ENCODE results near the gene OLIG2.

Gene OLIG2

DNA sequence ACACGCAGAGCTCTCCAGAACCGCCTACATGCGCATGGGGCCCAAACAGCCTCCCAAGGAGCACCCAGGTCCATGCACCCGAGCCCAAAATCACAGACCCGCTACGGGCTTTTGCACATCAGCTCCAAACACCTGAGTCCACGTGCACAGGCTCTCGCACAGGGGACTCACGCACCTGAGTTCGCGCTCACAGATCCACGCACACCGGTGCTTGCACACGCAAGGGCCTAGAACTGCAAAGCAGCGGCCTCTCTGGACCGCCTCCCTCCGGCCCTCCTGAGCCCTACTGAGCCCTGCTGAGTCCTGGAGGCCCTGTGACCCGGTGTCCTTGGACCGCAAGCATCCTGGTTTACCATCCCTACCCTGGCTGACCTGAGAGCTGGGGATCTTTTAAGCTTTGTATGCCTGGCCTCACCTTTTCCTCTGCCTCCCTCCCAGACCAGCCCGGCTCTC, 8.3 kb downstream of the OLIG2 start:
- DNase-seq: no peak

- DNase-seq: no peak
These were observed 9.4 kb downstream of the OLIG2 start for GRCh38 chr21:33035147-33035546.

GRCh38 chr21:33036430-33037162, 10.9 kb downstream of the OLIG2 start:
- no peak for DNase-seq

DNA sequence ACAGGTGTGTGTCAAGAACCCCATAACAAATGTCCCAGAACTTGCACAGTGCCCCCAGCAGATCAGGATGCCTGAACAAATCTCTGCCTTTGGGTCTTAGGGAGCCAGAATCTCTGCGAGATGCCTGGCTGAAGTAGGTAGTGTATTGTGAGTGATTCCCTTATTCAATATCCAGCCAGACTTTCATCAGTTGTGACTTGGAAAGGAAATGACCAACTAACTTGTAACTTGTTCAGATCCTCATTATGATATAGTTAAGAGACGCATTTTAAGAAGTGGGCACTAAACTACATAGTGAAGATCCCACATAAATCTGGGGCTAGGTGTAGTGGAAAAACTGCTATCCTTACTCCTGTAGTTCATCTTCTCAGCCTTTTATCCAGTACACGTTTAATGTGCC, 11.8 kb downstream of the OLIG2 start:
- no peak for DNase-seq

GRCh38 chr21:33039536-33039935, 13.8 kb downstream of the OLIG2 start:
- DNase-seq: no peak

DNA sequence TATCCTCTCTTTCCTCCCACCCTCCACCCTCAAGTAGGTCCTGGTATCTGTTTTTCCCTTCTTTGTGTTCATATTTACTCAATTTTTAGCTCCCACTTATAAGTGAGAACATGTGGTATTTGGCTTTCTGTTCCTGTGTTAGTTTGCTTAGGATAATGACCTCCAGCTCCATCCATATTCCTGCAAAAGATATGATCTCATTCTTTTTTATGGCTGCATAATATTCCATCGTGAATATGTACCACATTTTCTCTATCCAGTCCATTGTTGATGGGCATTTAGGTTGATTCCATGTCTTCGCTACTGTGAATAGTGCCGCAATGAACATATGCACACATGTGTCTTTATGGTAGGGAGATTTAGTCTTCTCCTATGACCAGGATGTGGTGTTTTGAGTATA, 14.5 kb downstream of the OLIG2 start:
- DNase-seq: no peak

- DNase-seq: no peak
These were observed 16.2 kb downstream of the OLIG2 start for GRCh38 chr21:33041981-33042380.

DNA sequence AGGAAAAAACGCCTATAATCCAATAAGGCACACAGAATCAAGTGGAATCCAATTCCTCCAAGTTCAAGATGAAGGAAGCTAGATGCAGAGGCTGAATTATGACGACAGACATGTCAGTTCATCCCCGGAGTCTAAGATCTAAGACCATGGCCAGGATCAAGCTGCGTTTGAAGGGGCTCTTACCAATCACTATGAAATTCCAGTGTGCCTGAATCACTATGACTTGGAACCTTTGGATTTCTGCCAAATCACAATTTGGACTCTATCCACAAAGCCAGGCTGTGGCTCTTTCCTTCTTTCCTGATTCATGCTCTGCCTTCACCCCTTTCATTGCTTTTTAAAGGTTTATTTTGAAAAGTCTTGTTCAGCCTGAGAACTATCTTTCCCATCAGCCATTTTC, 17.1 kb downstream of the OLIG2 start:
- no peak for DNase-seq

- no peak for DNase-seq
These were observed 20.7 kb downstream of the OLIG2 start for GRCh38 chr21:33046455-33046854.

DNA sequence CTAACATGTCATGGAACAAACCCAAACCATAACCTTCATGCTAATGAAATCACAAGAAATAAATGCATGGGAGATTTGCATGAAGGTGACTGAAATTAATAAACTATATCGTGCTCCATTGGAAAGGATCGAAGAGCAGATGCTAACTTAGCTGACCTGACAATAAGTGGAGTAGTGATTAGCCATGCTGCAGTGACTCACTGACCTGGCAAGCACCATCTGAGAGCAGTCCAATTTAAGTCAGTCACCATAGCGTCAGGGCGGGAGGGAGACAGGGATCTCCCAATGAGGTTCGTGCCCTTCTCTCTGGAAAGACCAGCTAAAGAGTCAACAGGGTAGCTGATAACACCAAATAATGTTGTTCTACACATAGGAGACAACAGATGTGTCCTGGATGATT, 21.5 kb downstream of the OLIG2 start:
- no peak for DNase-seq

- no peak for DNase-seq
These were observed 26.2 kb downstream of the OLIG2 start for GRCh38 chr21:33051925-33052324.

DNA sequence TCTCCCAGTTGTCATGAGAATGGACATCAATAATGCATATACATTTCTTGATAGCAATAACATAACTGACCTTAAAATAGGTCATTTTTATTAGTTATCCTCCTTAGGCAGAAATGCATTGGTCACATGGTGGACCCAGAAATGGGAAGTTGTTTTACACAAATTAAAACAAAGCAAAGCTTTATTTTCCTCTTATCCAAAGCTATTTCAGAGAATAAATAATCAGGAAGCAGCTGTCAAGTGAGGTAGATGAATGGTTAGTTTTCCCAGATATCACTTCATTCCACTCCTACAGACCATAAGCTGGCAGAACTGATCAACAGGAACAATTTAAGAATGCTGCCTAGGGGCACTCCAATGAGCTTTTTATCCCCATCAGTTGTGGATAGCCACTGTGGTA, 28.2 kb downstream of the OLIG2 start:
- DNase-seq: no peak

DNA sequence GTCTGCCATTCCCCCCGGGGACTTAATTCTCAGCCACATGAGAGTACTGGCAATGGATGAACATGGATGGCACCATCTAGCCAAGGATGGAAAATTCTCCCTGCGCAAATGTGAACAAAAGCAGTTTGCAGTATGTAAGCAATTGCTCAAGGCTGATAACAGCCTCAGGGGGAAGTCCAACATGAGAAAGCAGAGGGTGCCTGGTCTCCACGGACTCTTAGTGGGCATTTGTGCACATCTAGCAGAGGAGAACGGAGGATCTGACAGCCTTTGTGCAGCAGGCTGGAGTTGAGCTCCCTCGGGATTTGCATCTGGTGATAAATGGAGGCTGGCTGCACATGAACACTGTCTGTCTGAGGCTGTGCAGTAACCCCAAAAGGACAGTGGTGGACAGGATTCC, 30.3 kb downstream of the OLIG2 start:
- no peak for DNase-seq

- no peak for DNase-seq
These were observed 31.7 kb downstream of the OLIG2 start for GRCh38 chr21:33057385-33057940.

- no peak for DNase-seq
These were observed 32.8 kb downstream of the OLIG2 start for GRCh38 chr21:33058527-33058926.

DNA sequence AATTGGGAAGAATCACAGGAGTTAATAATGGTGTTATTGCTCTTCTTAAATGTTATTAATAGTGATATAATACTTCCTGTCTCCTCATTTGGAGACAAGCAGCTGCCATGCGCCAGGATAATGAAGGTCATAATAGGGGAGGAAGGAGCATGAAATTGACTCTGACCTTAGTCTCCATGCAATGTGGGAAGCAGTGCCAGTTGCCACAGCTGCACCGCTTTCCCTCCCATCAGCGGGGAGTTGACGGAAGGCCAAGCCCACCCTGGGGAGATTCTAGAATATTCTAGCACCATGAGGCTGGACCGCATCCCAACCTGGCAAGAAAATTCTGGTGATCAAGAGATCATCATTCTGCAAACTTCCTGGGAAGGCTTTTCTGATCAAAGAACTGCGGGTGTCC, 33.2 kb downstream of the OLIG2 start:
- no peak for DNase-seq

GRCh38 chr21:33059380-33059841, 33.7 kb downstream of the OLIG2 start:
- no peak for DNase-seq

DNA sequence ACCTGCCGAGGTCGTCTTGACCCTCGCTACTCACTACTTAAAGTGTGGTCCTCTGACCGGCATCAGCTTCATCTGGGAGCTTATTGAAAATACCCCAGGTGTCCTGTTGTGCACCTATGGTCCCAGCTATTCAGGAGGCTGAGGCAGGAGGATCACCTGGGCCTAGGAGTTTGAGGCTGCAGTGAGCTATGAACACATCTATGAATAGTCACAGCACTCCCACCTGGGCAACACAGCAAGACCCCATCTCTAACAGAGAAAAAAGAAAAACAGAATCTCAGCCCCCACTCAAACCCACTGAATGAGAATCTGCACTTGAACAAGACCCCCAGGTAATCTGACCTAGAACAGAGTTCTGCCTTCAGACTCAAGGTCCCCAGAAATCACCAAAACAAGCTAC, 35.5 kb downstream of the OLIG2 start:
- no peak for DNase-seq

DNA sequence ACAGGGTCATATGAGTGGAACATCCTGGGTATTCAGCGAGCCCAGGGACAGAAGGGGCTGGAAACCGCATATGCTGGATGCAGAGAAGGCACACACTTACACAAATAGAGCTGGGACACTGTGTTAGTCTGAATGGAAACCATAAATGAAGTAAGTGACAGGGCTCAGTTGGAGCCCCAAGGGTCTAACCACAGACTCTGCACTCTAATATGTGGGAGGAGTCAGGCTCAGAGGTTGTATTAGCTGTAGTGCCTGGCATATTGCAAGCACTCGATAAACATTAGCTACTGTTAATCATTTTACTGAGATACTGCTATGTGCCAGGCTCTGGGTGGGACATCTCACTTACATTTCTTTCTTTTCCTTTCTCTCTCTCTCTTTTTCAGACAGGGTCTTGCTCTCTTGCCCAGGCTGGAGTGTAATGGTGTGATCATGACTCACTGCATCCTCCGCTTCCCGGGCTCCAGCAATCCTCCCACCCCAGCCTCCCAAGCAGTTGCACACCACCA, 37.7 kb downstream of the OLIG2 start:
- no peak for DNase-seq

- DNase-seq: no peak
These were observed 38.3 kb downstream of the OLIG2 start for GRCh38 chr21:33063907-33064622.

DNA sequence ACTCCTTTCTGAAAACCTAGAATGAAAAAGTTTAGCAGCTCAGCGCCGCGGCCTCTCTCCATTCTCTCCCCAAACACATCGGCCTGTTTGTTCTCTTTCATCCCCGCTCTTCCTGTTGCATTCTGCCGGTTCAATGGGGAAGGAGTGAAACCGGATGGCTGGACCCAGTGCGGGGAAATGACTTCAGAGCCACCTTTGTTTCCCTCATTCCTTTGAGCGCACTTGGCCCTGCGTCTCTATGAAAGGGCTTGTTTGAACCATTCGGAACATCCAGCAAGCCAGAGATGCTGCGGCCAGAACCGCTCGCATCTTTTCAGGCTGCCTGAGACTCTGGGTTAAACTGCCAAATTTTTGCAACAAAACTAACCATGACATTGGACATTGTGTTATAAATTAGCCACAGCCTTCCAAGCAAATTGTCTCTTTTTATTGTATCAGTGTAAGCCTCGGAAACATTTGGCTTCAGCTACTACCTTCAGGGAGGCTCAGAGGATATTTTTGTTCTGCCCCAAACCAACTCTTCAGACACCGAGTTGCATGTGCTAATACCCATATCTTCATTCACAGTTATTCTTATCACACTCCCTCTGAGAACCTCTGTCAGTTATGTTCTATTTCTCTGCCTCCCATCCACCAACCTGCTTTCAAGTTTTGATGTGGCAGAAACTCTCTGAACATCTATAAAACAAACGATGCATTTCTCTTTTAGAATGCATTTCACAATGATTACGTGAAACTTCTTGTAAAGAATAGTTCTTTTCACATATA, 39.1 kb downstream of the OLIG2 start:
- DNase-seq: no peak

DNA sequence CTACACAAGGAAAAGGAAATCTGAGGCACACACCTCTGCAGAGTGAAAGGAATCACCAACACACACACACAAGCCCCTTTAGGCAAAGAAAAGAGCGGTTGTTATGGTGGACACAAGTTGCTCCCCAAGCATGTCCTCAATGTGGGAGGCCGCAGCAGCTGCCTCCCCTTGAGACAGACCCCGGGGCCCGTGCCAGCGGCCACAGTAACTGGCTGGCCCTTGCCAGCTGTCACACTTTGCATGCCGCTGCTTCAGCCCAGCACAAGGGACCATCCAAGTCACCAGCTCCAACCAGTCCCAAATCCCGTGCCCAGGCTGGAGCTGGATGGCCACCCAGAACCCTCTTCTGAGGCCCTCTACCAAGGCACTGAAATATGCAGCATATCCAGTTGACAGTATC, 41.3 kb downstream of the OLIG2 start:
- DNase-seq: no peak

GRCh38 chr21:33067457-33067856, 41.7 kb downstream of the OLIG2 start:
- DNase-seq: no peak

All from T-helper 9 cell (primary cell).